A549 treated with Hydrocortisone at 1 μM for 4 hours (cell line): Measurements from ENCODE around the gene RAVER2. TPM values are rescaled to one million over a fixed set of nuclear protein-coding genes. Genes with fewer than 3 reads are reported as not detected.

Experiments
- total RNA-seq: library from RNA; stranded (reverse); fragments of 200-300 nt; extraction: Qiagen RNA extraction; gene quantifications from 5 replicates; pipeline ENCODE4 v1.2.3, GENCODE V29; 2022

The RAVER2 gene, protein sequence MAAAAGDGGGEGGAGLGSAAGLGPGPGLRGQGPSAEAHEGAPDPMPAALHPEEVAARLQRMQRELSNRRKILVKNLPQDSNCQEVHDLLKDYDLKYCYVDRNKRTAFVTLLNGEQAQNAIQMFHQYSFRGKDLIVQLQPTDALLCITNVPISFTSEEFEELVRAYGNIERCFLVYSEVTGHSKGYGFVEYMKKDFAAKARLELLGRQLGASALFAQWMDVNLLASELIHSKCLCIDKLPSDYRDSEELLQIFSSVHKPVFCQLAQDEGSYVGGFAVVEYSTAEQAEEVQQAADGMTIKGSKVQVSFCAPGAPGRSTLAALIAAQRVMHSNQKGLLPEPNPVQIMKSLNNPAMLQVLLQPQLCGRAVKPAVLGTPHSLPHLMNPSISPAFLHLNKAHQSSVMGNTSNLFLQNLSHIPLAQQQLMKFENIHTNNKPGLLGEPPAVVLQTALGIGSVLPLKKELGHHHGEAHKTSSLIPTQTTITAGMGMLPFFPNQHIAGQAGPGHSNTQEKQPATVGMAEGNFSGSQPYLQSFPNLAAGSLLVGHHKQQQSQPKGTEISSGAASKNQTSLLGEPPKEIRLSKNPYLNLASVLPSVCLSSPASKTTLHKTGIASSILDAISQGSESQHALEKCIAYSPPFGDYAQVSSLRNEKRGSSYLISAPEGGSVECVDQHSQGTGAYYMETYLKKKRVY
- total RNA-seq = 3.3 to 5.1 TPM (median 4.5 TPM) in 5 replicates

GRCh38 chr1:64744492-64745180, at the start of gene RAVER2:
Gene RAVER2, plus strand, starts transcription at chr1:64745075. Its CDS starts 98 bp downstream, at chr1:64745173.

Other genes with a start within 250 kb of the RAVER2 start
- 154 to 229 TPM (median 186 TPM) in 5 replicates for gene JAK1, start 221.5 kb downstream of the RAVER2 start, total RNA-seq